ENCODE measurements around the gene GPR107. TPM values are rescaled to one million over a fixed set of nuclear protein-coding genes. Genes with fewer than 3 reads are reported as not detected.
A peak's percentile ranks its signal among the peaks of the same experiment; 100 is the strongest.

The GPR107 gene
- total and polyA plus RNA-seq, 2 experiments from 2014 or later = 10.6 to 25.6 TPM

GRCh38 chr9:130106860-130107233 lies 53.1 kb downstream of the GPR107 start:
- no peaks in the 10 kb centered on the region for H3K4me1 ChIP-seq (ENCODE audit: insufficient read depth)
- no peak overlapping the region for H3K4me2 ChIP-seq
- no peak for DNase-seq (ENCODE audit: low spot score)
- no peaks in the 10 kb centered on the region for H4K20me1 ChIP-seq (ENCODE audit: insufficient read depth, poor library complexity, severe bottlenecking)
- H3K4me3 ChIP-seq = no peak overlapping the region
- TF ChIP-seq EZH2 (IDR thresholded peaks at IDR 0.05; ENCODE audit: borderline replicate concordance) (no peak), CTCF (IDR thresholded peaks at IDR 0.05; ENCODE audit: poor library complexity) (no peak)
- H2AFZ ChIP-seq = no peak overlapping the region
- no peaks in the 10 kb centered on the region for H3K36me3 ChIP-seq (replicated peaks; ENCODE audit: insufficient read depth, low read depth)
- no peaks in the 10 kb centered on the region for H3K9me2 ChIP-seq (replicated peaks; ENCODE audit: insufficient read depth)
- no peak overlapping the region for H3K27ac ChIP-seq
- WGBS (ENCODE audit: low lambda C conversion rate, missing lambda C conversion rate) = 92% methylated on average over 2 of the region's 2 CpGs
- H3K9me3 ChIP-seq (ENCODE audit: low read depth) = no peaks in the 10 kb centered on the region
- H3K79me2 ChIP-seq = no peaks in the 10 kb centered on the region
- no peaks in the 10 kb centered on the region for H3K27me3 ChIP-seq

GRCh38 chr9:130107234-130107861 lies 53.6 kb downstream of the GPR107 start:
- no peaks in the 10 kb centered on the region for H3K4me1 ChIP-seq (ENCODE audit: insufficient read depth)
- TF ChIP-seq CTCF (IDR thresholded peaks at IDR 0.05; ENCODE audit: poor library complexity) = peak; percentile 83
- TF ChIP-seq EZH2 (IDR thresholded peaks at IDR 0.05; ENCODE audit: borderline replicate concordance) = no peak
- H3K79me2 ChIP-seq = no peaks in the 10 kb centered on the region
- no peak overlapping the region for H3K27ac ChIP-seq
- no peaks in the 10 kb centered on the region for H3K9me2 ChIP-seq (replicated peaks; ENCODE audit: insufficient read depth)
- H3K4me3 ChIP-seq = no peak overlapping the region
- no peaks in the 10 kb centered on the region for H3K9me3 ChIP-seq (ENCODE audit: low read depth)
- no peaks in the 10 kb centered on the region for H4K20me1 ChIP-seq (ENCODE audit: insufficient read depth, poor library complexity, severe bottlenecking)
- DNase-seq (ENCODE audit: low spot score) = peak; percentile 92
- no peak overlapping the region for H2AFZ ChIP-seq
- H3K27me3 ChIP-seq = no peaks in the 10 kb centered on the region
- 38% methylated on average over 10 of the region's 10 CpGs for WGBS (ENCODE audit: low lambda C conversion rate, missing lambda C conversion rate)
- H3K36me3 ChIP-seq (replicated peaks; ENCODE audit: insufficient read depth, low read depth) = no peaks in the 10 kb centered on the region
- no peak overlapping the region for H3K4me2 ChIP-seq

- no peak for TF ChIP-seq CTCF (IDR thresholded peaks at IDR 0.05; ENCODE audit: poor library complexity)
- no peak for TF ChIP-seq EZH2phosphoT487 (IDR thresholded peaks at IDR 0.05; ENCODE audit: low read depth, severe bottlenecking, unreplicated experiment)
- TF ChIP-seq EZH2 (IDR thresholded peaks at IDR 0.05; ENCODE audit: borderline replicate concordance) = no peak
- WGBS (ENCODE audit: low lambda C conversion rate, missing lambda C conversion rate) = 98% methylated on average over 2 of the region's 2 CpGs
- Histone ChIP-seq H3K4me2 (no peak overlapping the region), H3K27ac (no peak overlapping the region), H3K4me3 (no peak overlapping the region), H3K9me2 (replicated peaks; ENCODE audit: insufficient read depth) (no peaks in the 10 kb centered on the region), H2AFZ (no peak overlapping the region), H3K79me2 (no peaks in the 10 kb centered on the region), H3K36me3 (replicated peaks; ENCODE audit: insufficient read depth, low read depth) (no peaks in the 10 kb centered on the region), H3K9me3 (ENCODE audit: low read depth) (no peaks in the 10 kb centered on the region), H3K27me3 (no peaks in the 10 kb centered on the region), H4K20me1 (ENCODE audit: insufficient read depth, poor library complexity, severe bottlenecking) (no peaks in the 10 kb centered on the region), H3K4me1 (ENCODE audit: insufficient read depth) (no peaks in the 10 kb centered on the region)
- no peak for DNase-seq (ENCODE audit: low spot score)
Measured at GRCh38 chr9:130107955-130108354, 54.2 kb downstream of the GPR107 start.

- TF ChIP-seq CTCF (IDR thresholded peaks at IDR 0.05; ENCODE audit: poor library complexity) (no peak), EZH2phosphoT487 (IDR thresholded peaks at IDR 0.05; ENCODE audit: low read depth, severe bottlenecking, unreplicated experiment) (no peak), EZH2 (IDR thresholded peaks at IDR 0.05; ENCODE audit: borderline replicate concordance) (no peak)
- no peaks in the 10 kb centered on the region for H3K79me2 ChIP-seq
- no peak overlapping the region for H3K27ac ChIP-seq
- no peak for DNase-seq (ENCODE audit: low spot score)
- H3K36me3 ChIP-seq (replicated peaks; ENCODE audit: insufficient read depth, low read depth) = no peaks in the 10 kb centered on the region
- H3K9me2 ChIP-seq (replicated peaks; ENCODE audit: insufficient read depth) = no peaks in the 10 kb centered on the region
- no peaks in the 10 kb centered on the region for H3K27me3 ChIP-seq
- H3K9me3 ChIP-seq (ENCODE audit: low read depth) = no peaks in the 10 kb centered on the region
- WGBS (ENCODE audit: low lambda C conversion rate, missing lambda C conversion rate) = 90% methylated on average over 5 of the region's 5 CpGs
- no peaks in the 10 kb centered on the region for H3K4me1 ChIP-seq (ENCODE audit: insufficient read depth)
- H2AFZ ChIP-seq = no peak overlapping the region
- H4K20me1 ChIP-seq (ENCODE audit: insufficient read depth, poor library complexity, severe bottlenecking) = no peaks in the 10 kb centered on the region
- H3K4me2 ChIP-seq = no peak overlapping the region
- no peak overlapping the region for H3K4me3 ChIP-seq
Measured at GRCh38 chr9:130110166-130110565, 56.5 kb downstream of the GPR107 start.

All from hepatocyte (in vitro differentiated cells).